Chondrocyte (in vitro differentiated cells): ENCODE data around the gene PAX2. TPM values are rescaled to one million over a fixed set of nuclear protein-coding genes. Genes with fewer than 3 reads are reported as not detected.
A peak's percentile ranks its signal among the peaks of the same experiment; 100 is the strongest.

Experiments used
- DNase-seq: peaks from one replicate; pipeline ENCODE4 v3.0.0; 2021; ENCODE audit warnings: mixed read lengths, low spot score
- H3K27ac Mint-ChIP-seq: one replicate; pipeline ENCODE4 v1.8.0; 2021; ENCODE audit warnings: mild to moderate bottlenecking, moderate library complexity, mixed read lengths; ENCODE audit not compliant: unreplicated experiment
- H3K27me3 Mint-ChIP-seq: 2 replicates; pipeline ENCODE4 v1.8.0; 2021; ENCODE audit warnings: low read depth, mixed read lengths
- H3K36me3 Mint-ChIP-seq: 2 replicates; pipeline ENCODE4 v1.8.0; 2021; ENCODE audit warnings: low read depth, mixed read lengths
- H3K4me1 Mint-ChIP-seq: 2 replicates; pipeline ENCODE4 v1.8.0; 2021; ENCODE audit warnings: low read depth, mild to moderate bottlenecking, mixed read lengths
- H3K4me3 Mint-ChIP-seq: one replicate; pipeline ENCODE4 v1.8.0; 2021; ENCODE audit warnings: mild to moderate bottlenecking, moderate library complexity, mixed read lengths; ENCODE audit not compliant: unreplicated experiment
- H3K9me3 Mint-ChIP-seq: 2 replicates; pipeline ENCODE4 v1.8.0; 2021; ENCODE audit warnings: low read depth, mixed read lengths
- CTCF ChIP-seq: fragments of 200-600 bp; sonication (generic); IDR thresholded peaks from 2 replicates; pipeline ENCODE4 v1.5.0; 2021; ENCODE audit warnings: antibody characterized with exemption, mild to moderate bottlenecking, moderate library complexity
- total RNA-seq: library from RNA; stranded (reverse); gene quantifications from 3 replicates; pipeline ENCODE4 v1.2.1, GENCODE V29; 2021

PAX2 gene
- total RNA-seq, 1 donor from 2014 or later: 0.62 TPM

- peaks cover 78% of the 10 kb centered on the region for H3K27me3 Mint-ChIP-seq
- no peak for DNase-seq
- H3K4me1 Mint-ChIP-seq: no peaks in the 10 kb centered on the region
- no peak for TF ChIP-seq CTCF
- H3K9me3 Mint-ChIP-seq: no peaks in the 10 kb centered on the region
- no peak overlapping the region for H3K27ac Mint-ChIP-seq
- peaks cover 1% of the 10 kb centered on the region for H3K36me3 Mint-ChIP-seq
- H3K4me3 Mint-ChIP-seq: no peak overlapping the region
Measured at GRCh38 chr10:100816671-100817070, 71.3 kb downstream of the PAX2 start.

DNA sequence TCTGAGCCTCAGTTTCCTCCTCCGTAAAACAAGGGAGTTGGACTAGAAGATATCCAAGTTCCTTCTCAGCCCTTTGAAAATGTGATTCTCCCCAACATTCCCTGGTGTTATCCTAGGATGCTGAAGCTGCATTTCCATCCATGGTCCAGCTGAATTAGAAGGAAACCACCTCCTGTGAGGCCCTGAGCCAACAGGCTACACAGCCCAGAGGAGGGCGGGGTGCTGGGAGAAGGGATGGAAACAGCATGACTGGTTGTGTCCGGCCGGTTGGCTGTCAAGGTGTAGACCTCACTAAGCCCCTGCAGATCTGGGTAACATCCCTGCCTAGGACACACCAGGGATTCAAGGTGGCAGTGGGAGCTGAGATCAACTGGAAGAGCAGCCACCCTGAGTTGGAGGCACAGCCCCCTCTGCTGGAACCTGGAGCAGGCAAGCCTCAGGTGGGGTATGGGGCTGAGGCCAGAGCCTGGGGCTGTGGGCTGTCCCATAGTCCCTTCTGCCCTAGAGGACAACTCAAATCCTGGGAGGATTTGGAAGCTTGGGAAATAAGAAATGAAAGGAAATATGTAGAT lies 72.0 kb downstream of the PAX2 start:
- Mint-ChIP-seq H3K27me3 (peaks cover 76% of the 10 kb centered on the region), H3K9me3 (no peaks in the 10 kb centered on the region), H3K36me3 (no peaks in the 10 kb centered on the region), H3K4me3 (no peak overlapping the region), H3K27ac (no peak overlapping the region), H3K4me1 (no peaks in the 10 kb centered on the region)
- no peak for TF ChIP-seq CTCF
- peak; percentile 36 for DNase-seq

- H3K27ac Mint-ChIP-seq: no peak overlapping the region
- H3K4me1 Mint-ChIP-seq: no peaks in the 10 kb centered on the region
- TF ChIP-seq CTCF: no peak
- no peak overlapping the region for H3K4me3 Mint-ChIP-seq
- peaks cover 79% of the 10 kb centered on the region for H3K27me3 Mint-ChIP-seq
- no peak for DNase-seq
- H3K36me3 Mint-ChIP-seq: no peaks in the 10 kb centered on the region
- no peaks in the 10 kb centered on the region for H3K9me3 Mint-ChIP-seq
Measured at GRCh38 chr10:100819424-100819823, 74.0 kb downstream of the PAX2 start.

DNA sequence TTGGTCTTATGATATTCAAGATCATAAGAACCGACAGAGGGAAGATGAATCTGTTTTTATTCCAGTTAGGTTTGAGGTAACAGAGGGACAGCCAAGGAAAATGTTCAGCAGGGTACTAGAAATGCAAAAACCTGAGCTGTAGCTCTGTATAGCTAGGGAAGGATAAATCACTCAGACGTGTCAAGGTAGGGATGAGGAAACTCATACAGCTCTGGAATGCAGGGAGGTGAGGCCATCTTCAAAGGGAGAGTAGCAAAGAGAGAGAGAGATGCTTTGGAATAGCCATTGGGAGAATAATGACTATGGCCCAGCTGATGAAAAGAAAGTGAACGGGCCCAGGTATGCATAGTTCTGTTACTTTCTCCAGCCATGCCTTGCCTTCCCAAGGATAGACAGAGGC lies 77.8 kb downstream of the PAX2 start:
- Mint-ChIP-seq H3K4me3 (no peak overlapping the region), H3K36me3 (no peaks in the 10 kb centered on the region), H3K27ac (no peak overlapping the region), H3K27me3 (peaks cover 70% of the 10 kb centered on the region), H3K9me3 (no peaks in the 10 kb centered on the region), H3K4me1 (peaks cover 7% of the 10 kb centered on the region)
- DNase-seq: no peak
- TF ChIP-seq CTCF: no peak

DNA sequence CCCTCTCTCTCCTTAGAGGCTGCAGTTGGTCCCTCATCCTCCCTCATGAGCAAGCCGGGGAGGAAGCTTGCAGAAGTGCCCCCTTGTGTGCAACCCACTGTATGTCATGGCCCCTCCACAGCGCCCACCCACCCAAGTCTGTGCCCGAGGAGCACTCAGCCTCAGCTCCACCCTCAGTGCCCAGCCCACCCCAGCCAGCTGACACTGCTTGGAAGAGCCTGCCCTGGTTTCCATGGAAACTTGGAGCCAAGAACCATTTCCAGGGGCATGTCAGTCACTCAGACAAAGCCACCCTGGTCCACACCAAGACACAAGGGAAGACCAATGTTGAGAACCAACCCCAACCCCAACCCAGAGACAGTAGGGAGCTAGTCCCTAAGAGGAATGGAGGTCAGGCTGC lies 79.5 kb downstream of the PAX2 start:
- Mint-ChIP-seq H3K4me1 (peaks cover 21% of the 10 kb centered on the region), H3K9me3 (no peaks in the 10 kb centered on the region), H3K27me3 (peaks cover 74% of the 10 kb centered on the region), H3K36me3 (no peaks in the 10 kb centered on the region), H3K4me3 (no peak overlapping the region), H3K27ac (no peak overlapping the region)
- DNase-seq: no peak
- no peak for TF ChIP-seq CTCF
